Neural progenitor cell (in vitro differentiated cells): Measurements from ENCODE around the gene SPTLC3. TPM values are rescaled to one million over a fixed set of nuclear protein-coding genes. Genes with fewer than 3 reads are reported as not detected.
A peak's percentile ranks its signal among the peaks of the same experiment; 100 is the strongest.

ENCODE experiments used
- DNase-seq: peaks from one replicate; pipeline ENCODE4 v3.0.0-alpha.2; 2016; ENCODE audit warnings: low spot score
- H2AFZ ChIP-seq: fragments of 200-600 bp; sonication (generic); replicated peaks from 2 replicates; pipeline ENCODE4 v1.6.1; 2016; ENCODE audit warnings: antibody characterized with exemption
- H3F3A ChIP-seq: fragments of 200-600 bp; sonication (generic); 2 replicates; pipeline ENCODE4 v1.6.1; 2016; ENCODE audit warnings: antibody characterized with exemption, low read depth
- H3K27ac ChIP-seq: fragments of 200-600 bp; sonication (generic); 2 replicates; pipeline ENCODE4 v1.5.1; 2016; ENCODE audit warnings: mild to moderate bottlenecking
- H3K27me3 ChIP-seq: fragments of 200-600 bp; sonication (generic); 2 replicates; pipeline ENCODE4 v1.6.1; 2016; ENCODE audit warnings: mild to moderate bottlenecking, moderate library complexity
- H3K36me3 ChIP-seq: fragments of 200-600 bp; sonication (generic); 2 replicates; pipeline ENCODE4 v1.5.1; 2016
- H3K4me1 ChIP-seq: fragments of 200-600 bp; sonication (generic); 2 replicates; pipeline ENCODE4 v1.6.1; 2016; ENCODE audit warnings: mixed run types
- H3K4me2 ChIP-seq: fragments of 200-600 bp; sonication (generic); 2 replicates; pipeline ENCODE4 v1.6.1; 2016
- H3K4me3 ChIP-seq: fragments of 200-600 bp; sonication (generic); 2 replicates; pipeline ENCODE4 v1.5.1; 2016
- H3K79me2 ChIP-seq: fragments of 200-600 bp; sonication (generic); 2 replicates; pipeline ENCODE4 v1.6.1; 2016; ENCODE audit warnings: low read depth
- H3K9ac ChIP-seq: fragments of 200-600 bp; sonication (generic); 2 replicates; pipeline ENCODE4 v1.6.1; 2016
- H3K9me3 ChIP-seq: fragments of 200-600 bp; sonication (generic); 2 replicates; pipeline ENCODE4 v1.5.1; 2016; ENCODE audit warnings: low read depth
- H4K20me1 ChIP-seq: fragments of 200-600 bp; sonication (generic); 2 replicates; pipeline ENCODE4 v1.6.1; 2016; ENCODE audit warnings: low read depth
- H3K27ac Mint-ChIP-seq: 3 replicates; pipeline ENCODE4 v1.8.0; 2021; ENCODE audit warnings: mixed read lengths
- H3K27me3 Mint-ChIP-seq: 2 replicates; pipeline ENCODE4 v1.8.0; 2022; ENCODE audit warnings: low read depth, mild to moderate bottlenecking, inconsistent platforms, moderate library complexity, mixed read lengths; ENCODE audit not compliant: insufficient read depth
- H3K36me3 Mint-ChIP-seq: 3 replicates; pipeline ENCODE4 v1.8.0; 2021; ENCODE audit warnings: mixed read lengths
- H3K4me1 Mint-ChIP-seq: 3 replicates; pipeline ENCODE4 v1.8.0; 2021; ENCODE audit warnings: mixed read lengths
- H3K4me3 Mint-ChIP-seq: 3 replicates; pipeline ENCODE4 v1.8.0; 2021; ENCODE audit warnings: mild to moderate bottlenecking, moderate library complexity, mixed read lengths
- H3K9me3 Mint-ChIP-seq: 3 replicates; pipeline ENCODE4 v1.8.0; 2020; ENCODE audit warnings: mixed read lengths
- EZH2 ChIP-seq: fragments of 200-600 bp; sonication (generic); IDR thresholded peaks from 2 replicates; pipeline ENCODE4 v1.6.1; 2017; ENCODE audit warnings: antibody characterized with exemption, mild to moderate bottlenecking, moderate library complexity
- EZH2phosphoT487 ChIP-seq: fragments of 200-600 bp; sonication (generic); IDR thresholded peaks from 2 replicates; pipeline ENCODE4 v1.6.1; 2017; ENCODE audit warnings: antibody characterized with exemption
- total RNA-seq: library from RNA; depleted of rRNA; stranded (reverse); fragments of >200 nt; gene quantifications from 2 replicates; pipeline ENCODE4 v1.2.3, GENCODE V29; 2015; ENCODE audit warnings: low replicate concordance
- TF ChIP-seq, protein P1 (sequence below): fragments of 200-600 bp; sonication (generic); IDR thresholded peaks from 2 replicates; pipeline ENCODE4 v1.5.1; 2017; ENCODE audit warnings: antibody characterized with exemption, mild to moderate bottlenecking

SPTLC3 gene
- 2.3 and 4.2 TPM in 2 replicates for total RNA-seq

DNA sequence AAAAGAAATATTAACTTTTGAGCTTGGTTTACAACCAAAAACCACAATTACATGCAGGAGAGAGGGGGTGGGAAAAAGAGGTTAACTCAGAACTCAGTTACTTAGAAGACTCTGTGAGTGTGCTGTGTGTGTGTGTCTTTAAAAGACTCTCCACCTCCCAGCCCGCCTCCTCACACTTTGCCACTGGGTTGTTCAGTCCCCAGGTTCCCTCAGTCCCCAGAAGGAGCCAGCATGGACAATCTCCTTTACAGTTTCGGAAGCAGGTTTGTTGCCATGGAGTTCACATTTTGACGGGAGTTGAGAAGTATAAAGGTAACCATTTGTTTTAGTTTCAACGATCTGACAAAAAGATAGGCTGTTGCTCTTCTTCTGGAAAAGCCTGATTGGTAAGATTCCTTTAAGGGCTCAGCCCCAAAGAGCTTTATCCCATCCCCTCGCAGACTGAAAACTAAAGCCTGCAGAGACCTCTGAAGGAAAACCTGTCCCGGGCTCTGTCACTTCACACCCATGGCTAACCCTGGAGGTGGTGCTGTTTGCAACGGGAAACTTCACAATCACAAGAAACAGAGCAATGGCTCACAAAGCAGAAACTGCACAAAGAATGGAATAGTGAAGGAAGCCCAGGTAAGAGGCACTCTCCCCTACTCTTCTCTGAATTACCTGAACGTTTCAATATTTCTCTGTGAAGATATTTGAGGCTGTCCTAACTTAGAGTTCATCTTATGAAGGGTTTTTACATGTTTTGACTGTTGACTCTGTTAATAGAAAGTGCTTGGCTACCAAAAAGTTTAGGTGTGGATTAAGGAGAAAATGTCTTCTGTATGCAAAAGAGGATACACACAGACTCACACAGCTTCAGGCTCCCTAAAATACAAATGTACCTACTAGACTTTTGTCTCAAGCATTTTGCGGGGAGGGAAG is at the start of gene SPTLC3:
SPTLC3 (plus strand) TSS at position 212 of the 921 bp plus-strand sequence; CDS start at position 508, 296 bp downstream.
- Histone ChIP-seq H3K79me2 (no peaks in the 10 kb centered on the region), H3K4me1 (peaks cover 38% of the 10 kb centered on the region), H2AFZ (peak within 1 kb of the TSS; percentile 80), H3K36me3 (no peaks in the 10 kb centered on the region), H3K9ac (no peak within 1 kb of the TSS), H3K4me3 (no peak within 1 kb of the TSS), H3K27me3 (no peaks in the 10 kb centered on the region), H4K20me1 (no peaks in the 10 kb centered on the region), H3K27ac (no peak within 1 kb of the TSS), H3F3A (peaks cover 9% of the 10 kb centered on the region), H3K9me3 (no peaks in the 10 kb centered on the region), H3K4me2 (peak within 1 kb of the TSS; percentile 32)
- Mint-ChIP-seq H3K4me3 (peak within 1 kb of the TSS; percentile 81), H3K4me1 (peaks cover 48% of the 10 kb centered on the region), H3K27ac (peak within 1 kb of the TSS; percentile 62), H3K9me3 (no peaks in the 10 kb centered on the region), H3K27me3 (peaks cover 2% of the 10 kb centered on the region), H3K36me3 (no peaks in the 10 kb centered on the region)
- peak; percentile 46 for DNase-seq
- TF ChIP-seq, protein P1, sequence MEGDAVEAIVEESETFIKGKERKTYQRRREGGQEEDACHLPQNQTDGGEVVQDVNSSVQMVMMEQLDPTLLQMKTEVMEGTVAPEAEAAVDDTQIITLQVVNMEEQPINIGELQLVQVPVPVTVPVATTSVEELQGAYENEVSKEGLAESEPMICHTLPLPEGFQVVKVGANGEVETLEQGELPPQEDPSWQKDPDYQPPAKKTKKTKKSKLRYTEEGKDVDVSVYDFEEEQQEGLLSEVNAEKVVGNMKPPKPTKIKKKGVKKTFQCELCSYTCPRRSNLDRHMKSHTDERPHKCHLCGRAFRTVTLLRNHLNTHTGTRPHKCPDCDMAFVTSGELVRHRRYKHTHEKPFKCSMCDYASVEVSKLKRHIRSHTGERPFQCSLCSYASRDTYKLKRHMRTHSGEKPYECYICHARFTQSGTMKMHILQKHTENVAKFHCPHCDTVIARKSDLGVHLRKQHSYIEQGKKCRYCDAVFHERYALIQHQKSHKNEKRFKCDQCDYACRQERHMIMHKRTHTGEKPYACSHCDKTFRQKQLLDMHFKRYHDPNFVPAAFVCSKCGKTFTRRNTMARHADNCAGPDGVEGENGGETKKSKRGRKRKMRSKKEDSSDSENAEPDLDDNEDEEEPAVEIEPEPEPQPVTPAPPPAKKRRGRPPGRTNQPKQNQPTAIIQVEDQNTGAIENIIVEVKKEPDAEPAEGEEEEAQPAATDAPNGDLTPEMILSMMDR, result no peak
- TF ChIP-seq EZH2phosphoT487 (no peak), EZH2 (no peak)

DNA sequence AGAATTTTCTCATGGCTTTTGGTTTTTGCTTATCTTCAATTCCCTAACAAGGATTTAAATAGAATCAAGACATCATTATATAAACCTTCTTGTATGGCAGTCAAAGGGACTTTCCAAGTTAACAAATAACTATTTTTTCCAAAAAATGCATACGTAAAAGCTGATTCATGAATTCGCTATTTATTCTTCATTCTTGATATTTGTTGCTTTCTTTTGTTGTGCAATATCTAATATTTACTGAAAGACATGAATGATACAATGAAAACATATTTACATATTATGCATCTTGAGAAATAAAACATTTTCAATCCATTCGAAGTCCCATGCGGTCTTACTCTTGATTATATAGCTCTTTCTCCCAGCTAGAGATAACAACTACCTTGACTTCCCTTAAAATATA is 47.0 kb upstream of the SPTLC3 start:
- H3K36me3 Mint-ChIP-seq, result no peaks in the 10 kb centered on the region
- no peaks in the 10 kb centered on the region for H3F3A ChIP-seq
- H3K4me1 ChIP-seq, result peaks cover 16% of the 10 kb centered on the region
- no peaks in the 10 kb centered on the region for H3K9me3 Mint-ChIP-seq
- H3K9me3 ChIP-seq, result no peaks in the 10 kb centered on the region
- no peak overlapping the region for H3K9ac ChIP-seq
- H3K36me3 ChIP-seq, result no peaks in the 10 kb centered on the region
- H2AFZ ChIP-seq, result no peak overlapping the region
- DNase-seq, result no peak
- TF ChIP-seq EZH2phosphoT487 (no peak), EZH2 (no peak)
- TF ChIP-seq, protein P1, result no peak
- peaks cover 42% of the 10 kb centered on the region for H3K4me1 Mint-ChIP-seq
- H3K27ac Mint-ChIP-seq, result no peak overlapping the region
- no peak overlapping the region for H3K4me2 ChIP-seq
- H3K27me3 Mint-ChIP-seq, result peaks cover 2% of the 10 kb centered on the region
- H3K4me3 ChIP-seq, result no peak overlapping the region
- H3K4me3 Mint-ChIP-seq, result no peak overlapping the region
- H3K27me3 ChIP-seq, result no peaks in the 10 kb centered on the region
- H3K79me2 ChIP-seq, result no peaks in the 10 kb centered on the region
- no peaks in the 10 kb centered on the region for H4K20me1 ChIP-seq
- no peak overlapping the region for H3K27ac ChIP-seq

DNA sequence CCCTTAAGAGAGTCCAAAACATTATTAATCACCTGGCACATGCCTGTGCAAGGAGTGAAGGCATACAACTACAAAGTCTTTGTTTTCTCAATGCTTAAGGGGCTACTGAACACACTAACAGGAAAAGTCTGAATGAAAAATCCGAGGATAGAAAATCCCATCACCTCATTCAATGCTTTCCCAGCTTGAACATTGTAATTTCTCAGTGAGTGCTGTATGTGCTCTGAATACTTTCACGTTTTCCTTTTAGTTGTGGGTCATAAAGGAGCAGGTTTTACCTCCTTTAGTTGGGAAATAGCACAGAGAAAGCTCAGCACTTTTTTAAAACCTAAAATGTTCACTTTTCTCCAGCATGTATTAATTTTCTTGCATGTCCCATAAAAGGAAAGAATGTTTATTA is 45.9 kb upstream of the SPTLC3 start:
- Histone ChIP-seq H4K20me1 (no peaks in the 10 kb centered on the region), H3F3A (no peaks in the 10 kb centered on the region), H3K27me3 (no peaks in the 10 kb centered on the region), H3K4me1 (peaks cover 16% of the 10 kb centered on the region), H3K79me2 (no peaks in the 10 kb centered on the region), H3K27ac (no peak overlapping the region), H3K4me3 (no peak overlapping the region), H3K36me3 (no peaks in the 10 kb centered on the region), H3K4me2 (no peak overlapping the region), H3K9me3 (no peaks in the 10 kb centered on the region), H2AFZ (no peak overlapping the region), H3K9ac (no peak overlapping the region)
- H3K4me3 Mint-ChIP-seq, result no peak overlapping the region
- peaks cover 48% of the 10 kb centered on the region for H3K4me1 Mint-ChIP-seq
- H3K9me3 Mint-ChIP-seq, result no peaks in the 10 kb centered on the region
- peak overlapping the region; percentile 6 for H3K27ac Mint-ChIP-seq
- no peak for DNase-seq
- TF ChIP-seq EZH2, result no peak
- no peak for TF ChIP-seq EZH2phosphoT487
- TF ChIP-seq, protein P1, result no peak
- peaks cover 4% of the 10 kb centered on the region for H3K27me3 Mint-ChIP-seq
- H3K36me3 Mint-ChIP-seq, result no peaks in the 10 kb centered on the region
